Measurements from ENCODE around the gene DMGDH.

DNA sequence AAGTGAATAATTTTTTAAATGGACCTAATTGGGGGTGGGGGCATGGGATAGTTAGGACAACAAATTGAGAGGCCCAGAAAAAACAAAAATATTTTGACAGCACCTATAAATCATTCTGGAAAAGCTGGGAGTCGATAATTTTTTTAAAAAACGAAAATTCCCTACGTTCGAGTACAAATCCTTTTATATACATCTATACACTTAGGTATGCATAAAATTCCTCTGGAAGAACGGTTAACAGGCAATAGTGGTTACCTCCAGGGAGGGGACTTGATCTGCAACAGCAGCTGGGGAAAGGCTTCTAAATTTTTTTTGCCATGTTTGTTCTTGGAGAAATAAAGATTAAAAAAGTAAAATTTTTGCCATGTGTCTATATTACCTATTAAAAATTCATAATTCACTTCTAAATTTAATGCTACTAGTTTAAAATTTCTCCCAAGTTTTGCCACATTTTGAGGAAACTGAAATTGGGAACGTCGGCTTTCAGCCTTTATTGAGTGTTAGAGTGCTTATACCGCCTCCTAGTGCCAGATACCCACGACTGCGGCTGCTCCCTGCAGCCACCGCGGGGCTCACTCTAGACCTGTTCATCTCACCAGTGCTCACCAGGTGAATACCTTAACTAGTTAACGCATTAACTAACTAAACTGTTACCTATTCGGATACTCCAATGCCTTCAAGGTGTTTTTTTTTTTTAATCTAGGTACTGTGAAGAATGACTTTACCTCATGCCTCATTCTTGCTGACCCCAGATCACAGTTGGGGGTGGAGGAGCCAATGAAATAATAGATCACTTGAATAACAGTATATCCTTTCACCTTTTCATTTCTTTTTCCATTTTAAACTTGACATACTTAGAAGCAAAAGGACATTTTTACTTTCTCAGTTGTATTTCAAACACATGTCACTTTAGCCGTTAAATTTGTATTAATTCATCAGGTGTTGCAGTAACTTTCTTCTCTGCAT, 40.3 kb upstream of the DMGDH start:
- no peak for TF ChIP-seq POLR2A (IDR thresholded peaks at IDR 0.05)
- TF ChIP-seq POLR2AphosphoS5 (IDR thresholded peaks at IDR 0.05) = no peak
